ENCODE measurements around the gene CDH26.
A peak's percentile ranks its signal among the peaks of the same experiment; 100 is the strongest.

CDH26 gene

DNA sequence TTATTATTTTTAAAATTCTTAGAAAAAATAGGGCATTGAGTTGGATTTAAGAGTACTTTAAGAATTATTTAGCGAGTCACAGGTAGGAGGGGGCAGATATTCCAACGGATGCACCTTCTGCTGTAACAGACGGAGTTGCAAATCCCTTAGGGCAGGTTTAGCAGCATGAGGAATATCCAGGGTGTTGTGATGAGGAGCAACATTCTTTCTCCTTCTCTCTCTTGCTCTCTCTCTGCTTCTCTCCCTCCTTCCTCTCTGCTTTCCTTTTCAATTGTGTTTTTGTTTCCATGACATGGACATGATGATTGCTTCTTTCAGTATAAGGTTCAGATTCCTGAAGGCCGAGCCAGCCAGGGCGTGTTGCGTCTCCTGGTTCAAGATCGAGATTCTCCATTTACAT is 28.9 kb downstream of the CDH26 start:
- no peak for DNase-seq

DNA sequence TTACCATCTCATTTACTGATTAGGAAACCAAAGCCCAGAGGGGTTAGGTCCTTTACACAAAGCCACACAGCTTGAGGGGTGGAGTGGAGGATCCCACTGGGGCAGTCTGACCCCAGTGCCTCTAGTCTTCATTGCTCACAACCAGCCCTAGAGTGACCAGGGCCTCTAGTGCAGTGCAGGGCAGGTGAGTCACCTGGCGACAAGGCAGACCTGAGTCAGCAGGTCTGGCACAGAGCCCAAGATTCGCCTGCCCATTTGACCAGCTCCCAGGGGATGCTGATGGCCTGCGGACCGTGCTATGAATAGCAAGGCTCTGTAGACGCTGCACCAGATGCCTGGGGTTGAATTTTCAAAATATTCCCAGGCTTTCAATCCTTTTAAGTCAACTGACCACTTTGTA is 29.9 kb downstream of the CDH26 start:
- DNase-seq, result no peak

DNA sequence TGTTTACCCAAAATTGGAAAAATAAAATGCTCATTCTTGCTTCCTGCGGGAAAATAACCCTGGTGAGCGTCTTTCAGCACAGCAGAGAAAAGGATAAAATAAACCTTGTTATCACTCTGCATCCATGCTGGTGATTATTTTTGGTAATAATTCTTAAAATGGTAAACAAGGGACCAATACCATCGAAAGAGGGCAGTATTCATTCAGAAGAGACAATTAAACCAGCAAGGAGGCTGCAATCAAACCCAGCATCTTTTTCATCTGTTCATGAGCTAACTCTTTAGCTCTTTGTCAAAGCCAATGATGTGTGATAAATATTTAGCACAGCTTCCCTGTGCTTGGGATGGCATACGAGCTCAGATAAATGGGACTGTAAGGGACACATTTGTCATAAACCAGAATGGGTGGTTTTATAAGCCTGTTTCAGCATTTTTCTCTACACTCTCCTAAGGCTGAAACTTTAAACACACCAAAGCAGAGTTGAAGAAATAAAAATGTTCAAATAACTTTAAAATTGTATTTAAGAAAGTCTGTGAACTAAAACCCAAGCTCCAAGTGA is 34.4 kb downstream of the CDH26 start:
- no peak for DNase-seq

DNA sequence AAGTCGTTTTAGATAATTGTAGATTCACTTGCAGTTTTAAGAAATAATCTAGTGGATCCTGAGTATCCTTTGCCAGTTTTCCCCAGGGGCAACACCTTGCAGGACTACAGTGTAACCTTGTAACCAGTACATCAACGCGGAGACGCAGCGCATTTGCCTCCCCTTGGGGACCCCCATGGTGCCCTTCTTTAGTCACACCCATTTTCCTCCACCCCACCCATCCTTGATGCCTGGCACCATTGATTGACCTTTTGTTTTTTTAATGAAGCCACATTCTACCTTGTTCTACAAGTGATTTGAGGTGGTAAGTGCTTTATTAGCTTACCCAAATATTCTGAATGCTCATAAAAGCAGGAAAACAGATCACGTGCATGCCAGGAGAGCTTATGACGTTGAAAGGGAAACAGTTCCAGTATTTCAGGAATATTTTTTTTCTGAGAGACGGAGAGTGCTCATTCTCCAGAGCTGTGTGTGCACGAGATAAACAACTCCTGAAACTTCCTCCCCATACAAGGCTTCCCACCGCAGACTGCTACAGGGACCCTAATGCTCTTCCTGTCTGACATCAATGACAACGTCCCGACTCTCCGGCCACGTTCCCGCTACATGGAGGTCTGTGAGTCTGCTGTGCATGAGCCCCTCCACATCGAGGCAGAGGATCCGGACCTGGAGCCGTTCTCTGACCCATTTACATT is 35.7 kb downstream of the CDH26 start:
- DNase-seq, result no peak

DNA sequence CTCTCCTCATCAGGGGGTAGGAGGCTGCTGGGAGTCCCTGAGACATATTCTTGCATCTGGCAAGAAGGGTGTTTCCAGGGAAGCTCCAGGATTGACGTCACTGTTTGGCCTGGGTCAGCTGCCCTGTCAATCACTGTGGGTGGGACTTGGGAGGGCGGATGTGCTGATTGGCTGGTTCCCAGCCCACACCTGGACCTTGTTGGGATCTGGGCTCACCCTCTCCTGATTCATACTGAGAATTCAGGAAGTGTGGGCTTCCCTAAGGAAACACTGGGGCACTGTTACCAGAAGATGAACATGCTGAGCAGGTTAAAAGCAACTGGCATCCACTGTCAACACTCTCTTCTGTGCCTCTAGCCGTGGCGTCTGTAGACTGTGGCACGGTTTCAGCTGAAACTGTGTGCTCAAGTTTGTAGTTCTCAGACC is 36.5 kb downstream of the CDH26 start:
- no peak for DNase-seq

DNA sequence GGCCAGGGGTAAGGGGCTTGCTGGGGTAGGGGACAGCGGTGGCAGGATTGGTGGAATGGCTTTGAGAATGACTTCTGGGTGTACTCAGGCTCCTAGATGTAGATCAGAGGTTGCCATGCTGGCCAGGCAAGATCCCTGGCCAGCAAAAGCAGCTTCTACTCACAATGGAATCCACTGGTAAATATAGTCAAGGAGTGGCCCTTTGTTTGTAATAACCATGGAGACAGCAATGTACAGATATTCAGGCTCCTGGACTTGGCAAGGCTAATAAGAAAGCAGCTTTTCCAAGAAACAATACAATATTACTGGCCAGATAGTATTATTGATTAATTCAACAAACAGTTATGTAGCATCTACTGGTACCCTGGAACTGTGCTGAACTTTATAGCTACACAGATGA is 37.9 kb downstream of the CDH26 start:
- no peak for DNase-seq

DNA sequence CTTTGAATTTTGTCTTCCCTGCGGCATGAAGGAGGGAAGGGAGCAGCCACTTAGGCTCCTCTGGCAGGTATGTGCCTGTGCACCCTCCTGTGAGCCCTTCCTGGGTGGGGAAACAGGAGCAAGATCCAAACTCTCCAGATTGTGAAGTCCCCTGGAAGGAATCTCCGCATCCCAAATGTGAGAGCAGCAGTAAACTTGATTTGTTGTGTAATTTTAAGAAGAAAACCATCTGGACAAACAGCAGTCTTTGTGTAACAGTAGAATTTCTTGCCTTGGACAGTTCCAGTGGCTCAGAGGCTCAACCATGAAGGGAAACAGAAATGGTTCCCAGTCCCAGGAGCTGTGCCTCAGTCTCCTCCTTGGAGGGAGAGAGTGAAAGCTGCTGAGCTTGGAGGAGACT is 39.7 kb downstream of the CDH26 start:
- DNase-seq, result no peak

DNA sequence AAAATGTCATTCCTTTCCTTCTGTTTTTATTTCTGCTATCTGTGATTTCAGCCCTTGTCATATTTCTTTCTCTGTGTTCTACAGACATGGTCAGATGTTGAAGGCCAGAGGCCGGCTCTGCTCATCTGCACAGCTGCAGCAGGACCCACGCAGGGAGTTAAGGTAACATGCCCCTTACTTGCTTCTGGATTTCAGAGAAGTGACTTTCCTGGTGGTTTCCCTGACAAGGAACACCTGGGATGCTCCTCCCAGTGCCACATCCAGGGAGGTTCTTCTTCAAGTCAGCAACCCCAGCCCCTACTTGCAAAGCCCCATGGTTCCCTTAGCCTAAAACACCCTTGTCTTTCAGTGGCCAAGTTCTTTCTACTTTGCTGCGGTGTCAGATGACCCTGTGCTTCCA is 41.3 kb downstream of the CDH26 start:
- no peak for DNase-seq

DNA sequence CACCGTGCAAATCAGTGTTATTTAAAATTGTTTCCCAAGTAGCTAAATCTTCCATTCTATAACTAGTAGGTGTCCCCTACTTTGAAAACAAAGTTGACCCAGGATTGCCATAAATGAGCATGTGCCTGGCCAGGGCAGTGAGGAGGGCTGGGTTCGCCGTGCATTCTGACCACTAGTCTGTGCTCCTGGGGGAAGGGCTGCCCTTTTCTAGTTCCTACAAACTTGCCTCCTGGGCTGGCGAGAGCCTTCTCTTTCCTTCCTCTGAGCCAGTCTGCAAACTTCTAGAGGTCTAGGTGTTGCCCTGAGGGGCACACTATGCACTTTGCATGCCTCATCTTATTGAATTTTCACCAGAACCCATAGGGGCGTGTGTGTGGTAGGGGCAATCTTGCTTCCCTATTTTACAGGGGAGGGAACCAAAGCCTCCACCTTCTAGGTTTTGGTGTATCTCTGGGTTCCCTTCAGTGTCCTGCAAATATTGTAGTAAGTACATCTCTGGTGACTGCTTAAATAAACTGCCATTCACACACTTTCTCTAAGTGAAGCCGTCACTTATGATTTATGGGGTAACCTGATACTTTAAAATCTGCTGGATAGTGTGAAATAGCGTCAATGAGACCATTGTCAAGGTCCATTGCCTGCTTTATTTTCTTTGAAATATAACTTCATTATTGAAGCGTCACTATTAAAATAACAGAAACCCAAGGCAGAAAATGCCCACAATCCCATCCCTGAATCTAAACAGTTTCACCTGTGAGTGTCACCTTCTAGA is 42.2 kb downstream of the CDH26 start:
- no peak for DNase-seq

DNA sequence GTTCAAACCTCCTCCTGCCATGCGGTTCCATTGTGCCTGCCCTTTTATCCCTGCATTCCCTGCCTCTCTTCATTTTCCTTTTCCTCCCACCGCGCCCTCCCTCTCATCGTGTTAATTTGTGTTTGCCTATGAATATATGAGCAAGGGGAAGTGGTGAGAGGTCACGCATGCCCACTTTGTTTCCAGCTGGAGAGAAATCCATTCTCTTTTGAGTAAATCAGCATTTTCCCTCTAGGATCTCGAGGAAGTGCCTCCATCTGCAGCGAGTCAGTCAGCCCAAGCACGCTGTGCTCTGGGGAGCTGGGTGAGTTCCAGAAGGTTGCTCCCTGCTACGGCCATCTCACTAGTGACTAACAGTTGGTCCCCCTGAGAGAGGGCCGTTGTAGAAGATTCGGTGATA is 42.9 kb downstream of the CDH26 start:
- no peak for DNase-seq

DNA sequence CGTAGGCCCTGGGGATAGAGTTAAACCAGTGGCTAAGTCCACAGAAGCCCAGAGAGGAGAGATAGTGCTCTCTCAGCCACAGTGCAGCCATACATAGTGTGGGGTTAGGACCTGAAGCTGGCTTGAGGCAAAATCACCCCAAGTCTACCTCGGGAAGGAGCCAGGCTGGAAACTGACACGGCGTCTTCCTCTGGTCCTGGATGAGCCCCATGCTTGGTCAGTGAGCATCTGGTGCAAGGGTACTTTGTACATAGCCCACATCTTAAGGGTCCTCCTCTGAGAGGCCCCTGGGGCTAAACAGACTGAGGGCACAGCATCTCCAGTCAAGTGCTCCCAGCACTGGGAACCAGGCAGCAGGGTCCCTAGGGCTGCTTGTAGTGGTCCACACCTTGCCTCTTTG is 45.6 kb downstream of the CDH26 start:
- DNase-seq, result no peak

DNA sequence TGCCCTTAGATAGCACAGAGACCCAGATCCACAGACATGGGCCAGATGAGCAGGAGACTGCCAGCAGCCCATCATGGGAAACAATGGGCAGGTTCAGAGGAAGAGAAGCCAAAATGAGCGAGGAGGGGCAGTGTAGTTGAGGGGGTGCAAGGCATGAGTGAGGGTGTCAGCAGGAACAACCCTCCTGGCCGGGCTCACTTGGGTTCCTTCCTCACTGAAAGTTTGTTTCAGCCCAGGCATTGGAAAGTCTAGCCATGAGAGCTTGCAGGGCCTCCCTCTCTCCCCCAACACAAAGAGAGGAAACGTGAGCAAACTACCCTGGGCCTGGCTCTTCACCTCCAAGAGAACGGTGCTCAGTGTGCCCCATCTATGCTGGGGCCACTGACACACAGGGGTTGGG is 48.0 kb downstream of the CDH26 start:
- DNase-seq, result no peak

DNA sequence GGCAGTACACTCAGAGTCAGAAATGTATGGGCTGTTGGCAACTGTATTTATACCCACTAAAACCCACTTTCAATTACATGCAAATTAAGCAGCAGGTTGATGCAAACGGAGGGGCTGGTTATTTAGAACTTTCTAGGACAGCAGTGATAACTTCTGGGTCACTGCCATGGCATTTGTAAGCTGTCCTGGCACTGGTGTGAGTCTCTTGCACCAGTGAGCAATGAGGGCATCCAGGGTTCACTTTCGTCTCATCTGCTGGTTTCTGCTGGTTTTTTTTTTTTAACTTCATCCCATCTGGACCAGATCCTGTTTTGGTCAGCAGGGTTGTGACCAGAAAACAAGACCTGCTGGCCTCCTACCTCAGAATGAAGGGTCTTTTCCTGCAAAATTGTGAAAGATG is 49.2 kb downstream of the CDH26 start:
- no peak for DNase-seq

DNA sequence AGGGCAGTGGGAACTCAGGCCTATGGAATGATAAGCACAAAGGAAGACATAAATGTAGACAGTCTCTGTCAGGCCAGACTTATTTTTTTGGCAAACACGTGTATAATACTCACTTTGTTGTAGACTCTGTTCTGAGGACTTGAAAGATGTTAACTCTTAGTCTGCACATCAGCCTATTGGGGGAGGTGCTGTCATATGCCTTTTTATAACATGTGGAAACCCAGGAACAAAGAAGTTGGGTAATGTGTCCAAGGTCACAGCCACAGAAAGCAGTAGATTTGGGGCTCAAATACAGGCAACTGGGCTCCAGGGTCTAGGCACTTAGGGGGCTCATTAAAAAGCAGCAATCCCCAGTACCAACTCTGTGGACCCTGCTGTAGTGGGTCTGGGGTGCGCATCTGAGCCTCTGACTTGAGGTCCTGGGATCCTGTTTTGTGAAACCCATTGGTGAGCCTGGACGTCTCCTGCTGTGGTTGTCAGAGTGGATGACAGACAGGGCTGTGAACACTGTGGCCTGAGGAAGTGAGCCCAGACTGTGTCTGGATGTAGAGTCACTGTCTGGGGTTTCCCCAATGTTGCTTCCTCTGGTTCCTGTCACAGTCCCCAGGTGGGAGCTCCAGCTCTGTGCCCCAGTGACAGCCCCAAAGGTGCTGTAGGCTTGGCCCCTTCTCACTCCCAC is 50.0 kb downstream of the CDH26 start:
- peak; percentile 13 for DNase-seq

DNA sequence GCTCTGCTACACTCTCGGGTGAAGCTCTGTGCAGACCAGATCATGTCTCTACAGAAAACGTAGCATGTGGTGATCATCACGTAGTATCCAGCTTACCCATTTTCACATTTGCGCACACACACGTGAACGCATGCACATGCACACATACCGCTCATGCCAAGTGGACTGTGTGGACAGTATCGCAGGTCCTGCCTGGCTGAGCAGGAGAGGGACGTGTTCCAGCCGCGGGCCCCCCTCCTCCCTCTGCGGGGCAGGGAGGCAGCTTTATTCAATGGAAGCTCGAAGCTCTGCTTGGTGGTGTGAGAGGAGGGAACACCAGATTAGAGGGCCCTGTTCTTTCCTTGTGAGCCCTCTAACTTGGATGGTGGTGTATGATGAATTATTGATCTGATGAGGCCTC is 51.1 kb downstream of the CDH26 start:
- DNase-seq, result no peak

DNA sequence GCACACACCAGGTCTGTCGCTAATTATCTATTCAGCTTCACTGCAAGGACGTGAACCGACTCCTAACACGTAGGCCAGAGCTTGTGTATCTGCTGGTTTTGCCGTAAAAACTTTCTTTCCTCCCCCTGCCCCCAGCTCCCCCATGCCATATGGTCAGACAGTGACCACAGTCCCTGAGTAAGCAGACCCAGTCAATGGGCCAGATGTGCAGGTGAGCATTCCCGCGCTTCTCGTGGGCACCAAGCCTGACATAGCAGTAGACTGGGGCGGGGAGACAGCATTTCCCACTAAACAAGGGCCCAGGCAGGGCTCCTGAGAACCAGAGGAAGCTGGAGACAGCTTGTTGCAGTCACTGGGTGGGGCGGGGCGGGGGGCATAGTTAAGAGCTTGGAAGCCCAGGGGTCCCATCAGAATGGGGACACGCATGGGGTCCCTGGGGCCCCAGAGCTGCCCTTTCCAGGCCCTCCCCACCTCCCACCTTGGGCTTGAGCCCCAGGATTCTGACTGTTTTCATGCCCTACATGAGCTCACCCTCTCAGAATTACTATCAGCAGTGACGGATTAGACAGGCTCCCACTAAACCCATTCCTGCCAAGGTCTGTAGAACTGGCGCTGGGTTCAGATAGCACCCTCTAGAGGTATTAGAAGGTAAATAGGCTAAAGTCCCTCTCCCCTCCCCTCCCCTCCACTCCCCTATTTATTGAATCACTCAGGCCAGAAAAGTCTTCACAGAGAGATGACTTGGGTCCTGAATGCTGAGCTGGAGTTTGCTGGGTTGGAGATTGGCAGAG is 51.8 kb downstream of the CDH26 start:
- DNase-seq, result no peak

DNA sequence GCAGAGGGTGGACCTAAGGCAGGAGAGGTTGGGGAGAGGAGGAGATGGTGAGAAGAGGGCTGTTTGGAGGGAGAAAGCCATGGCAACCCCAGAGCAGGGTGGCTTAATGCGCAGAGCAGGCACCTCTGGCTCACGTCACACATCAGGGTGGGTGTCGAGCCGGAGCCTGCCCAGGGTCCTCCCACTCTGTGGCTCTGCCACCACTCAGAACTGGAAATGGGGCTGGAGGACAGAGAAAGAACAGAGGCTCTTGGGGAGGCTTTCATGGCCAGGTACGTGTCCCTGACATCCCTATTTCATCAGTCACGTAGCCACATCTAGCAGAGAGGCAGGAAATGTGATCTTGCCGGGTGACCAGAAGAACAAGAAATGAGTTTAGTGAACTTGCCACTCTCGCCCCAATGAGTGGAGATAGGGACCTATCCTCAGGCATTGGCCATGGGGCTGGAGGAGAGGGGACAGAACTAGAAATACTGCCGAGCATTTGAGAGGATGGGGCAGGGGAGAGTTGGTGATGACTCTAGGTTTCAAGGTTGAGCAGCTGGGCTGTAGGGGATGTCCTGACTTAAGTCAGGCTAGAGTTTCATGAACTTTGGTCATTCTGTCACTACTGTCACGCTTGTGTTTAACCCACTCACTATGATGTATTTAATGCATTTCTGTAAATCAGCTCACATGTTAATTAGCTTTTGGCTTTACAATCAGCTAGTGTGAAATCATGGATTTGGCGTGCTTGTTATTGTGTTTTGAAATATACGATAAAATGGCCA is 52.7 kb downstream of the CDH26 start:
- DNase-seq, result no peak

DNA sequence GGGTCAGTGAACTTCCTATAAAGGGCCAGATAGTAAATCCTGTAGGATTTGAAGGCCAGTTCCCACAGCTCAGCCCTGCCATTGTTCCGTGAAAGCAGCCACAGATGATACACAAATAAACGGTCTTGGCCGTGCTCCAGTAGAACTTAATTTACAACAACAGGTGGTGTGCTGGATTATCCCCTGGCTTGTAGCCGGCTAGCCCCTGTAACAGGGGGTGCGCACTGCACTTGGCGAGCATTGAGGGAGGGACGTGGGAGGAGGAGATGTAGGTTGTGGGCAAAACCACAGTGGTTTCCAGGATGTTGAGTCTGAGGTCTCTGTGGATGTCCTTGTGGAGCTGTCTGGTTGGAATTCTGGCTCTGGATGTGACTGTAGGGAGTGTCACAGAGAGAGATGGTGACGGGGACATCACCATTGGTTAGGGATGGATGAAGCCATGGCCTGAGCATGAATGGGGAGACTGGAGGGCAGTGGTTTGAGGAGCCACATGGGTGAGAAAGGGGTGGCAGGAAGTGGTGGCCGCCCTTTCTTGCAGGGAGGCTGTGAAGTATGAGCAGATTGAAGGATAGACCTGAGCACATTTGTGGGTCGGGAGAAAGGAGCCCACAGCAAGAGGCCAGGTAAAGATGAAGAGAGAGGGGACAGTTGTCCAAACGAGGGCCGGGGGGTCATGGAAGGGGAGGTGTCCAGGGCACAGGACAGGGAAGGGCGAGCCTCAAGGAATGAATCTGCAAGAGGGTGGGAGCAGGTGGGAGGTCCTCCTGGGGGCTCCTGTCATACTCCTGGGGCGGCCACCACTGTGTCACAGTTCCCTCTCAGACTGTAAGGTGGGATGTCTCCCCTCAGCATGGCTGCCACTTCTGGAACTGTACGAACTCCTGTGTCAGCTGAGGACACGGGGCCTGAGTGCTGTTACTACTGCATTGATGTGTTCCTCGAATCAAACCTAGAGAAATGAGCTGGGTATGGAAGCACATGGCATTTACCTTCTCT is 53.6 kb downstream of the CDH26 start:
- DNase-seq, result peak; percentile 6

DNA sequence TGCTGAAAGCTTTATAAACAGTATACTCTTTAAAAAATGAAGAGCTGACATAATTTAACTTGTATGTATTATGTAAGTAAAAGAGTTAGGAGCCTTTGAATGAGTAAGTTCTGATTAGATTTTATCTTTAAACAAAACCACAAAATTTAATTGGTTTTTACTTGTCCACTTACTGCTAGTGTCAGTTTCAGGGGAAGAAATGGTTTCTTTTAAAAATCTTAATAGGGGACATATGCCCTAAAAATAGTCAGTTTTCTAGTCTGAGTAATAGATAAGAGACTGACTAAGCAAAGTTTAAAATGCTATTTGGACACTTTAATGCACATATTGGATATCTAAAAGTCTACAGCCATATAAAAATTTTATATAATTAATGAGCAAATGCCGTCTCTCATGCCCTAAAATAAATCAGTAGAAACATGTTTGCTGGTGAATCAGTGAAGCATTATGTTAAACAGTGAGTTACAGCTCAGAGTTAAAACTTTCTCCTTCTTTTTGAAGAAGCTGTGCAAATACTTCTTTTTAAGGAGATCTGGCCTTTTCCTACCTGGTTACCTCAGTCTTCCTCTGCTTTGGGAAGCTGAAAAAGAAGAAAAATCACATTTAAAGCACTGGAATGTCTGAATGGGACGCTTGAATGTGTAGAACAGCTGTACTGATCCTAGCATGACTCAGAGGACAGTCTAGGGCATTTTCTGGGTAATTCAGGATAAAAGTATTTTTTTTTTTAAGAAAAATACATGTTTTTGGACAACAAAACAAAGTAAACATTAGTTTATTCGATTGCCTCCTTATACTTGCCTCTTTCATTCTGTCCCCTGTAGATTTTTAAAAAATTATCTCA is 55.3 kb downstream of the CDH26 start:
- no peak for DNase-seq

DNA sequence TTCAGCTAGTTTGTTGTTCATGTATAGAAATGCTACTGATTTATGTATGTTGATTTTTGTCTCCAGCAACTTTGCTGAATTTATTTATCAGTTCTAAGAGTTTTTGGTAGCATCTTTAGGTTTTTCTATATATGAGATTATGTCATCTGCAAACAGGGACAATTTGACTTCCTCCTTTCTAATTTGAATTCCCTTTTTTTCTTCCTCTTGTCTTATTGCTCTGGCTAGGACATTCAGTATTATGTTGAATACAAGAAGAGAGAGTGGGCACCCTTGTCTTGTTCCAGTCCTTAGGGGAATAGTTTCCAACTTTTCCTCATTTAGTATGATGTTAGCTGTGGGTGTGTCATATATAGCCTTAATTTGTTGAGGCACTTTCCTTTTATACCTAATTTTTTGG is 58.2 kb downstream of the CDH26 start:
- DNase-seq, result no peak
